ENCODE measurements around the gene RNF225.
"Not testable (repeated sequence)": the region's sequence is repeated elsewhere in the genome, so short reads cannot be mapped to it uniquely, and the experiment has no call there.

The RNF225 gene

DNA sequence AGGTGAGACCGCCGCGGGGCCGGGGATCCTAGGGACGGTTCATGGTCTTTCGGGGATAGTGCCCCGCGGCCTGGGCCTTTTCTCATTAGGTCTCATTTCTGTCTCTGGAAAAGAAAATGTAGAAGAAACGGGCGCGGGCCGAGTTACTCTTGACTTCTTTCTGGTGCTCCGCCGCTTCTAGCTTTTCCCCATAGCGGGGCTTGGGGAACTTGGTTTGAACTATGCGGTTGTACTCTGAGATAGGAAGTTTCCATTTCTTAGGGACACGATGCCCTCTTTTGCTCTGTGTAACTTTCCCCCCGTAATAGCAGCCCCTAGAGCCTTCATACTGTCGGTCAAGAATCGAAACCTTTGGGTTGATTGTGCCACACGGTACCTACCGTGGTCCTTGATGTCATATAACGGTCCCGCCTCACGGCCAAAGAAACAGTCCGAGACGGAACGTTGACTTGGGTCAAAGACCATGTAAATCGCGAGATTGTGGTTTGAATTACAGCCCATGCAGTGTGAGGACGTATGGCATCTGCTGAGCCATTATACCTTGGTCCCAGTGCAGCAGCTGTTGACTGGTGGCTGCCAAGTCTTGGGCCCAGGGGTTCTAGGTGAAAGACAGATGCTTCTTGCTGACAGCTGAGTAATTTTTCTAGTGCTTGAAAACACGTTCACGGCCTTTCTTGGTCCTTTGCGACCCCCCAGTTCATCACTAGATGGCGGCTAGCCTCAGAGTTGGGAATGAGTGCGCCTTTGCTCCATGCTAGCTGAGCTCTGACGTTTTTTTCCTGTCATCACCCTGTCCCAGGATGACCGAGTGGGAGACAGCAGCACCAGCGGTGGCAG, 7.9 kb upstream of the RNF225 start:
- no peak for DNase-seq

DNA sequence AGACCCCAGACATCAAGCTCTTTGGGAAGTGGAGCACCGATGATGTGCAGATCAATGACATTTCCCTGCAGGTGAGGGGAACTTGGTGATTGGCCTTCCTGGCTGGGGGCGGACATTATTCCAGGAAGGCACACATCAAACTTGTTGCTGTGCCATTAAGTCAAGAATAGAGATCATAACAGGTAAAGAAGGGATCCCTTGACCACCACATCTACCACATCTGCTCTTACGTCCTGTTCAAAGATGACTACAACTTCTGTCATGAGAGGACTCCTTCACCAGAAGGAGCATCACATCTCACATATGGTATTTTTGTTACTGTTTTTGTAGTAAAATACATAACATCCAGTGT, 7.3 kb upstream of the RNF225 start:
- DNase-seq = no peak

DNA sequence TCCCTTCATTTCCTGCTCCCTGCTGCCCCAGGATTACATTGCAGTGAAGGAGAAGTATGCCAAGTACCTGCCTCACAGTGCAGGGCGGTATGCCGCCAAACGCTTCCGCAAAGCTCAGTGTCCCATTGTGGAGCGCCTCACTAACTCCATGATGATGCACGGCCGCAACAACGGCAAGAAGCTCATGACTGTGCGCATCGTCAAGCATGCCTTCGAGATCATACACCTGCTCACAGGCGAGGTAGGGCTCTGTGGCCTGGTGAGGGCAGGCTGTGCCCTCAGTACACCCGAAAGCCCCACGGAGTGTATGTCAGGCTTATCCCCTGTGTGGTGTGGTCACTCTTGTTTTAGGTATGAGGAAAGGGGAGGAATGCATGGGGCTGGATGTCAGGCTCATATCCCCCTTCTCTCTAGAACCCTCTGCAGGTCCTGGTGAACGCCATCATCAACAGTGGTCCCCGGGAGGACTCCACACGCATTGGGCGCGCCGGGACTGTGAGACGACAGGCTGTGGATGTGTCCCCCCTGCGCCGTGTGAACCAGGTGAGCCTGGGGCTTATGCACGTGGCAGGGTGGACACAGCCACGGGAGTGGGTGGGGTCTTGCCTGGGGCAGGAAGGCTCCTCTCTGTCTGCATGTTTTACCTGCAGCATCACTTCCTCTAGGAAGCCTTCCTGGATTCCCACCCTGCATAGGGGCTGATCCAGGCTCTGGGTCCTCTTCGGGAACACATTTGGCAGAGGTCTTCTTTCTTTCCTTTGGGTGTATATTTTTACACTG, 2.3 kb upstream of the RNF225 start:
- DNase-seq = peak; percentile 28

DNA sequence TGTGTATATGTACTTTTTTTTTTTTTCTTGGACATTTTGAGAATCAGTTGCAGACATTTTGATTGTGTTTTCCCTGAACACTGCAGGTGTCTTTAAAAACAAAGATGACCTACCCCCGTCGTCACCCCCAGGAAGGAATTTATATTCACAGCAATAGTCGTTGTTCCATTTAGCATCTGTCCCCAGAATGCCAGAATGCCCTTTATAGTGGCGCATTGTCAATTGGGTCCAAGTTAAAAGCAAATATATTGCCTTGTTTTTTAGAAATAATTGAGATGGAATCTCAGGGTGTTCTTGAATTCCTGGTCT, 1.8 kb upstream of the RNF225 start:
- peak; percentile 1 for DNase-seq

DNA sequence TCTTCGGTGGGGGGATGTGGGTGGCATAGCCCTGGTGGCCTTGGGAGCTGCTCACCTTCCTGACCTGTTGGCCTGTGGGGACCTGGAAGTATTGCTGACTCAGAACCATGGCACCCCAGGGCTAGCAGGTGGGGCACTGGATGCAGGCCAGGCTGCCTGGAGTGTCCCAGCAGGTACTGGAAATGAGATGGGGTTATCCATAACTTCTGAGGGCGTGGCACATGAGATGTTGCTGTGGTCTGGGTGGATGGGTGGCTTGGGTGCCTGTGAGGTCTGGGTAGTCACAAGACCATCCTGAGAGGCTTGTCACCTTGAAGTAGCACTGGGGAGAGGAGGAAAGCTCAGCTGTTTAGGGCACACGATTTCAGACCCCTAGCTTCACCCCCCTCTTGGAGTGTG, 636 bp upstream of the RNF225 start:
- DNase-seq = no peak

DNA sequence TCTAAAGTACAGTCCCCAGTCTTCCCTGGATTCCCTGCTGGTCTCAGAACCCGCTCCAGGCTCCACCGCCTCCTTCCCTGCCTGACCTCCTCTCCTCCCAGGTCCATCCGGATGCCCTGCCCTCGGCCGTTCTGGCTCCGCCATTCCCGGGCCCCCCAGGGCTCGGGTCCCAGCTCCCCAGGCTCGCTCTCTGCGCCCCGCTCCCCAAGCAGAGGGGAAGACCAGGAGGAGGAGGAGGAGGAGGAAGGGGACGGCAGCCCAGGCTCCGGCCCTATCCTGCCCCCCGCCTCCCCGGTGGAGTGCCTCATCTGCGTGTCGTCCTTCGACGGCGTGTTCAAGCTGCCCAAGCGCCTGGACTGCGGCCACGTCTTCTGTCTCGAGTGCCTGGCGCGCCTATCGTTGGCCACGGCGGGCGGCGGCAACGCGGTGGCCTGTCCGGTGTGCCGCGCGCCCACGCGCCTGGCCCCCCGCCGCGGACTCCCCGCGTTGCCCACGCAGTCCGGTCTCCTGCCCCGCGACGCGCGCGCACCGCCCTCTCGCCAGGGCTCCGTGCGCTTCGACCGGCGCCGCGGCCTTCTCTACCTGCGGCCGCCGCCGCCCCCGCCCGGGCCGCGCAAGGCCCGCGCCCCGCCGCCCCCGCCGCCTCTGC, 647 bp downstream of the RNF225 start:
- peak; percentile 45 for DNase-seq

DNA sequence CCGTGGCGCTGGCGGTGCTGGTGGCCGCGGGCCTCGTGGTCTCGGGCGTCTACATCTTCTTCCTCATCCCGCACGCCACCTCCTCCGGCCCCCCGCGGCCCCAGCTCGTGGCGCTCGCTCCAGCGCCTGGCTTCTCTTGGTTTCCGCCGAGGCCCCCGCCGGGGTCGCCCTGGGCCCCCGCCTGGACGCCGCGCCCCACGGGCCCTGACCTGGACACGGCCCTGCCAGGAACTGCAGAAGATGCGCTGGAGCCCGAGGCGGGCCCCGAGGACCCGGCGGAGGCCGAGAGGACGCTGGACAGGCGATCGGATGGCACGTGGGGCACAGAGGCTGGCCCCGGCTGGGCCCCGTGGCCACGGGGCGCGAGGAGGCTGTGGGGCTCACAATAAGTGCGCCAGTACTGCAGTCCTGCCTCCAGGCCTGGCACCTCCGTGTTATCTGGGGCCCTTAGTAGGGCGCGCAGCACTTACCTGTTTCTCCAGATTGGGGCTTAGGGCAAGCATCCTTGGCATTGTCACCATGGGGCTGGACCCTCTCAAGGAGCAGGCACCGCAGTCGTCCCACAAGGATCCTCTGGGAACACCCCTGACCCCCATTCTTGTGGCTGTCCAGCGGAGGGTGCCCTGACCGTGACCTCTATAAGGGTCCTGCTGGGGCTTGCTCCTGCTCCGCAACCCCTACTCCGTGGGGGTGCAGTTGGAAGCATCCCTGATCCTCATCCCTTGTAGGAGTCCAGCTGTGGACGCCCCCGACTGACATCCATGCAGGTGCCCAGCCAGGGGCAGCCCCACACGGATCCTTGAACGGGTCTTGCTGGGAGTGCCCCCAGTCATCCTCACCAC, 1.5 kb downstream of the RNF225 start:
- no peak for DNase-seq

DNA sequence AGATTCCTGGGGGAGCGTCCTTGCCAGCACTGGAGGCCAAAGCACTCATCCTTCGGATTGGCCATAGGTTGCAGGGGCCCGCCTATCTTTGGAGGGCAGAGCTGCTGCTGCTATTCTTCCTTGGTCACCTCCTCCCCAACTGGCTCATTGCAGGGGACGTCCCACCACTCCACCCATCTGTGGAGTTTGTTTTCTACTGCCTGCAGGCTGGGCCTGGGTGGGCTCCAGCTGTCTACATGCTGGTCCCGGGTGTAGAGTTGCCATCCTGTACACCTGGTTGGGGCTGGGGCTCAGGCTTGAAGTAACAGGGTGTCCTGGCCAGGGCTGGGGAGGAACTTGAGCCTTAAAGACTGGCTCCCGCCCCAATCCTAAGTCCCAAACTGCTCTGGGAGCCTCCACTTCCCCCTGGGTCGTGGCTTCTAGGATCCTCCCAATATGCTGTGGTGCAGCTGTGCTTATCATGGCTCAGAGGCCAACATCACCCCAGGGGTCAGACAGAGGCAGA, 2.1 kb downstream of the RNF225 start:
- DNase-seq = no peak

DNA sequence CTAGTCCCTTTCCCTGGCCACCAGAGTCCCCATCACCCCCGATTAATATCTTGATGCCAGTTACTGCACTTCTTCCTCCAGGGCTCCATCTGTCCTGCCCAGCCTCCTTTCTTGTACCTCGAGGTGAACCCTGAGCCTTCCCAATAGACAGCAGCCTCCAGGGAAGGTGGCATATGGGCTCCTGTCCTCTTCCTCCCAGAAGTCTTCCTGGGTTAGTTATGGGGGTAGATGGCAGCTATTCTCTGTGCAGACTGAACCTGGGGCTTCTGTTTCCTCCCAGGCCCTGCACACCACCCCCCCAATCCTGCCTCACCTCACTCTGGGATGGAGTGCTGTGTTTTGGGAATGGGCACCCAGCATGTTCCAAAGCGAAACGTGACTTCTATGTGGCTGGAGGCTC, 2.6 kb downstream of the RNF225 start:
- no peak for DNase-seq

DNA sequence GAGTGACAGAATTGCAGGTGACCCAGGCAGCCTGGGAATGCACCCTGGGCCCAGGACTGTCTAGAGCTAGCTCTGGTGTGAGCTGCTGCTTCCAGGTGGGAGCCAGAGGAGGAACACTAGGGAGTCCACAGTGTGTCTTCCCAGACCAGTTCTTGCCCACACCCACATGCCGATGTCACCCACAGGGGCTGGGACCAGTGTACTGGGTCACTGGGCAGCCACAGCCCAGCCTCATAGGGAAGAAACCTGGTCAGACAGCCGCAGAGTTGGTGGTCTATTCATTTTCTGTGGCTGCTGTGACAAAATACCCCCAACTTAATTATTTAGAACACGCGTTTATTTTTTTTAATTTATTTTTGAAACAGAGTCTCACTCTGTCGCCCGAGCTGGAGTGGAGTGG, 3.1 kb downstream of the RNF225 start:
- DNase-seq = no peak

DNA sequence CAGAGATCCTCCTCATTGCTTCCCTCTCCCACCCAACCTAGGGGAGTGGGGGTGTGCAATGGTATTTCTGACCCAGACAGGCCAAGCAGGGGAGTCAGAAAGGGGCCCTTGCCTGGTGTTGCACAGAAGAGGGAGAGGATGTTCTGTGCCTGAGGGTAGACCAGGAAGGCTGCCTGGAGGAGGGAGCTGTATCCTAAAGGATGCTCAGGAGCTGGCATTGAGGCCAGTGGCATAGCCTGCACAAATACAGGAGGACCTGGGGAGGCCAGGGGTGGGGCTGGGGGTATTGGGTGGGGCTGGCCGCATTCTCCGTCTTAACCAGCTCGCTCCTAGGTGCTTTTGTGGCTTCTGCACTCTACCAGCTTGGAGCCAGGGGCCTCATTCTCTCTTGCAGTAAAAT, 4.4 kb downstream of the RNF225 start:
- no peak for DNase-seq

DNA sequence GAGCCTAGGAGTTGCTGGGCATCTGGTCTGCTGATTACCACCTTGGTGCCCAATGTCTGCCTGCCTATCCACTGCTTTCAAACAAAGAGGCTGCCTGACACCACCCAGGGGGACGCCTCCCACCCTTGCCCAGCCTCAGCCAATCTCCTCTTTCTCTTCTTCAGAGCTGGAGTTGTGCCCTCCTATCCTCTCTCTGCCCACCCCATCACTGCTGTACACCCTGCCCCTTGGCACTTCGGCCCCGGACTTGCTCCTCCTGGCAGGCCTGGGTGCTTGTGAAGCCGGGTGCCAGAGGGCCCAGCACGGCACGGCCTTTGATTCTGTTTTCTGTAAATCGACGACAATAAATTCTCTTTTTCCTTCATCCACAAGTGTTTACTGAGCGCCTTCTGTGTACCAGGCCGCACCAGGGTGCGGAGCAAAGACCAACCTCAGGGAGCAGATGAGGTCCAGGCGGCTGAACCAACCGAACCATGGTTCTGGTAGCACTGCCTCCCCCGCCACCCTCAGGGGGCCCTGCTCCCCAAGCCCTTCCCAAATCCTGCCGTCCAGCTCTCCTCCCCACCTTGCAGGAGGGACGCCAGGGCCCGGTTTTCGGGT, 5.0 kb downstream of the RNF225 start:
- no peak for DNase-seq

DNA sequence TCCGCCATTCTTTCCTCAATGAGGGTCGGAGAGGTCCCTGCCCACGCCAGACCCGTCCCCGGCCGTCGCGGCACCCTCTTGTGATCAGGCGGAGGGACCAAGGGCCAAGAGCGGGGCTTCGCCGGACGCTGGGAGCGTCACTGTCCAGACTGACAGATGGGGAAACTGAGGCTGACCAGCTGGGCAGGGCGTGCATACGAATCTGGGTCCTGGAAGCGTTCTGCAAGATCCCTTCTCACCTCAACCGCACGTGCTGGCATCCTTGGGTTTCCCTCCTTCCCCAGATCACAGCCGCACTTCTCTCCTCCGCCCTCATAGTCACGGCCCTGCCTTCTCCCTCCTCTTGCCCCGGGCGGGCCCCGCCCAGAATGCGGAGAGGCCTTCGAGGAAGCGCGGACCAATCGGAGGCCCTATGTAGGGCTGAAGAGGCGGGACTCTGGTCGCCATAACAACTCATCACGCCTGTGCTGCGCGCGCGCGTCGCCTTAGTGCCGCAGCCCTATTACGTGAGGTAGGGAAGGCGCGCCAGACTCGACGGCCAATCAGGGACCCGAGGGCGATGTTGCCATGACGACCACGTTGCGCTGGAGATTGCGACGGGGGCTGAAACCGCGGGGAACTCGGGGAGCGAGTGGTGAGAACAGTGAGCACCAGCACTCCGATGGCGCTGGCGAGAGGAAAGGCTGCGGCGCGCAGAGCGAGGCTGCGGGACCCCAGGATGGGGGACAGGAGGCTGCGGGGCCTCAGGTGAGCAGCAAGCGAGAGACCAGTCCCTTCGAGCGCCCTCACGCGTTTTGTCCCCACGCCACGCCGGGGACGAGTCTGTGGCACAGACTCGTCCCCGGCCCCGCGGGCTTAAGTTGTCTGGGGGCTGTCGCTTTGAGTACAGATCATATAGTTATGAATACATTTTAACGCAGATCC, 5.7 kb downstream of the RNF225 start:
- peak; percentile 97 for DNase-seq

DNA sequence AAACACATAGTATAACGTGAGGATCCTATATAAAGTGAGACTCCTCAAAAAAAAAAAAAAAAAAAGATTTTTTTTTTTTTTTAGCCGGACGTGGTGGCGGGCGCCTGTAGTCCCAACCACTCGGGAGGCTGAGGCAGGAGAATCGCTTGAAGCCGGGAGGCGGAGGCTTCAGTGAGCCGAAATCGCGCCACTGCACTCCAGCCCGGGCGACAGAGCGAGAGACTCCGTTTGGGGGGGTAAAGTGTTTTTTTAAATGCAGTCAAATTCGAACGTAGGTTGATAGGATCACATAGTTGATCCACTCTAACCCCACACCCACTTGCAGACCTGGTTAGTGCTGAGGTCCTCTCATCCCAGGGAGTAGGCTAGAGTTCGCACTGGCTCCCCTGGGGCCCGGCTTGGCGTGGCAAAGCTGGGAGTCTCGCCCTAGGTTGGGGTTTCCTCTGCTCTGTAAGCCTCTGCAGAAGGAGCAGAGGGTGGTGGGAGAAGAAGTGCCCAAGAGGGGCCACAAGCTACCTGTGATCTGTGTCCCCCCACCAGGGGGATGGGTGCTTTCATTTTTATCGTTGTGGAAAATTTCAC, 6.5 kb downstream of the RNF225 start:
- no peak for DNase-seq

DNA sequence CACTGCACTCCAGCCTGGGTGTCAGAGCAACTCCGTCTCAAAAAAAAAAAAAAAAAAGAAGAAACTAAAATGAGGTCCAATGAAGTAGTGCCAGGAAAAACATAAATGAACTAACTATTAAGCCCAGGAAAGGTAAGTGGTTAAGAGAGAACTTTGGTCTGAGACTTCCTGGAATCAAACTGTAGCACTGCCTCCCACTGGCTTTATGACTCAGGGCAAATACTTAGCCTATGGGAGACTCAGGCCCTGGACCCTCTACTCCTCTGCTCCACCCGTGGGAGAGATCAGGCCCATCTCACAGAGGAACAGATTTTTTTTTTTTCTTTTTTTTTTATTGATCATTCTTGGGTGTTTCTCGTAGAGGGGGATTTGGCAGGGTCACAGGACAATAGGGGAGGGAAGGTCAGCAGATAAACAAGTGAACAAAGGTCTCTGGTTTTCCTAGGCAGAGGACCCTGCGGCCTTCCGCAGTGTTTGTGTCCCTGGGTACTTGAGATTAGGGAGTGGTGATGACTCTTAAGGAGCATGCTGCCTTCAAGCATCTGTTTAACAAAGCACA, 8.5 kb downstream of the RNF225 start:
- not testable (repeated sequence) for DNase-seq

DNA sequence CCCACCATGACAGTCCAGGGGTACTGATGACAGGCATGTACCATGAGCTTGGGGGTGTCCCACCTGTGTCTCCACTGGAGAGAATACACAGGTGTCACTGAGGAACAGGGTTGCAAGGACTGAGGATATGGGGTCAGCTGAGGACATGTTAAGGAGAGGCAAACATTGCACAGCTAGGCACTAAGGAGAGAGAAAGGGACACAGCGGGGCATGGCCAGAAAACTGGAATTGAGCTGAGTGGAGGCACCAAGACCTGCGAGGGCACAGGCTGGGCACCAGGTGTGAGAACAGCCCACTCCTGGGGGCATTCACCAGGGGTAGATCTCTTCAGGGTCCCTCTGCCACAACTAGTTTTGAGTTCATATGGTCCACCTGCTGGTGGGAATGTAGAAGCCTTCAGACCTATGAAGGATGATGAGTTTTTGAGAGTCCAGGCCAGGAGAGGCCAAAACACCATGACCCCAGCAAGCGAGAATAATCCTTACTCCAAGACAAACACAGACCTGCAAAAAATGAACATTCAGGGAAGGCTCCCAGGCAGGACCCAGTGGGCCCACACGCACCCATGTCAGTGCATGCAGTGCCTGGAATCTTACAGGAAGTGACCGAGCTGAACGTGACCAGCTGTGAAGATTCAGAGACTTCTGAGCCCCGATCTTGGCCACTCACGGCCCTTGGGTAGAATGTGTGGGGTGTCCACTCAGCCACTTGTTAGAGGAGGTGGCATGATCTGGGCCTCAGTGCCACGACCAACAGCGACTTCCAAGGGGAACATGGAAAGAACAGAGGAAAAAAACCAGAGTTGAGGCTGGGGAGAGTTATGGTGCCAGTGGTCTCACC, 11.6 kb downstream of the RNF225 start:
- no peak for DNase-seq

DNA sequence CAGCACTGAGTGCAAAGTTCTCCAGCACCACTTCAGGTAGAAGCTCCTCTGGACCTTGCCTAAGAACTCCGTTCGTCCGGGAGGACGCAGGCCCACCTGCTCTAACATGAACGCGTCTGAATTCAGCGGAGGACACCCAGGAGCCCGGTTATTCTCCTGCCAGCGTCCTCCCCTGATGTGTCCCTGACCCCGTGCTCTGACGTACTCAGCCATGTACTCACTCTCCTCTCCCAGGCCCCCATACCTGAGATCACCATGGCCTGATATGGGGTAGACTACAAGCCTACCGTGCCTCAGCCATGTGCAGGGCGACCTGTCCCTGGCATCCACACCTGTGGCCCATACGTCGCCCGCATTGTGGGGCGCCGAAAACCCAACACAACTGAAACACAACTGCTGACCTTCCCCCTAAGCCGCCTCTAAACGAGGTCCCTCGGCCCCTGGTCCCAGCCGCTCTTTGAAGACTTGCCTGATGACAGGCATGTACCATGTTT, 12.2 kb downstream of the RNF225 start:
- no peak for DNase-seq

DNA sequence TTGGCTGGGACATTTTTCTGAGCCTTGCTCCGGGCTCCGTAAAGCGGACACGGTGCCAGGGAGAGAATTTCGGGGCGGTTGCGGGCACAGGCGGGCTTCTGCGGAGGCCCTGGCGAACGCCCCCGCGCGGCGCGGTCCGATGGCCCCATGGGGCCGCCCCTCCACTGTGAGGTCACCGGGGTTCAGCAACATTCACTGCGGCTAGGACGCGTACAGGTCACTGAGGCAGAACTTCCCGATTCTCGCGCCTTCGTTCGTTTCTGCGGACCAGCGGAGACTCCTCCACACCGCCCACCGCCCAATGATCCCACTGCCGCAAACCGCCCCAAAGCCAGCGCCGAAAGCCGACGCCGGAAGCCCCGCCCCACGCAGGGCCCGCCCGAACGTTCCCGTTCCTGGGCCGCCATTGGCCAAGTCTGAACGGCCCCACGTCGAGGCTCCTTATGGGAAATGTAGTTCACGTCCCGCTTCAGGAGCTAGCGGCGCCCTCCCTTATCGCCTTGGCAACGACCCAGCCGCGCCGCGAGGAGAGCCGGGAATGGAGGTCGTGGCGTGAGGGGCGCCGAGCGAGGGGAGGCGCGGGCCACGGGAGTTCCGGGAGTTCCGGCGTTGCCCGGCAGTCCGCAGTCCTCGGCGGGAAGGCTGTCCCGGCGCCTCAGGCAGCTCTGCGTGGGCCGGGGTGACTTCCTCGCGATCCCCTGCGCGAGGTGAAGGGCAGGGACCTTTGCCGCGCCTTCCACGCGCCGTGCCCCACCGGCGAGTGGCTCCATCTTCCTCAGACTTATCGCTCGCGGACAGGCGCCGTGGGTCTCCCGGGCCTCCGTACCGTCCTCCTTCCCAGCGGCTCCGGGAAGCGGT, 12.9 kb downstream of the RNF225 start, which contains the start of gene ZNF584:
ZNF584 (plus strand) TSS at position 498 of the 858 bp plus-strand sequence. CDS start 499 bp downstream, outside the sequence.
- peak; percentile 74 for DNase-seq
